Endothelial cell (in vitro differentiated cells): Measurements from ENCODE around the gene KRT36. TPM values are rescaled to one million over a fixed set of nuclear protein-coding genes. Genes with fewer than 3 reads are reported as not detected.

Experiments
- DNase-seq: peaks from one replicate; pipeline ENCODE4 v3.0.0; 2021; ENCODE audit warnings: low spot score
- H3K27ac Mint-ChIP-seq: one replicate; pipeline ENCODE4 v1.8.0; 2021; ENCODE audit warnings: mixed read lengths, inconsistent platforms; ENCODE audit not compliant: unreplicated experiment
- H3K27me3 Mint-ChIP-seq: one replicate; pipeline ENCODE4 v1.8.0; 2021; ENCODE audit warnings: mild to moderate bottlenecking, moderate library complexity, mixed read lengths, inconsistent platforms; ENCODE audit not compliant: unreplicated experiment
- H3K36me3 Mint-ChIP-seq: one replicate; pipeline ENCODE4 v1.8.0; 2021; ENCODE audit warnings: mild to moderate bottlenecking, low read depth, mixed read lengths, inconsistent platforms; ENCODE audit not compliant: unreplicated experiment
- H3K4me1 Mint-ChIP-seq: one replicate; pipeline ENCODE4 v1.8.0; 2021; ENCODE audit warnings: mild to moderate bottlenecking, mixed read lengths, inconsistent platforms; ENCODE audit not compliant: unreplicated experiment
- H3K4me3 Mint-ChIP-seq: one replicate; pipeline ENCODE4 v1.8.0; 2021; ENCODE audit warnings: mild to moderate bottlenecking, mixed read lengths, inconsistent platforms; ENCODE audit not compliant: unreplicated experiment
- H3K9me3 Mint-ChIP-seq: one replicate; pipeline ENCODE4 v1.8.0; 2021; ENCODE audit warnings: mixed read lengths, inconsistent platforms; ENCODE audit not compliant: unreplicated experiment
- total RNA-seq: library from RNA; stranded (reverse); fragmentation: NEBNext Ultra II Directional; extraction: Animal tissue kit (Norgen Biotek cat#: 25700); gene quantifications from one replicate; pipeline ENCODE4 v1.2.1, GENCODE V29; 2021; ENCODE audit not compliant: unreplicated experiment
- TF ChIP-seq, protein P1 (sequence below): fragments of 200-600 bp; sonication (generic); IDR thresholded peaks from one replicate; pipeline ENCODE4 v1.5.0; 2021; ENCODE audit warnings: antibody characterized with exemption; ENCODE audit not compliant: unreplicated experiment

The KRT36 gene
- total RNA-seq, 1 donor from 2014 or later, result not detected

DNA sequence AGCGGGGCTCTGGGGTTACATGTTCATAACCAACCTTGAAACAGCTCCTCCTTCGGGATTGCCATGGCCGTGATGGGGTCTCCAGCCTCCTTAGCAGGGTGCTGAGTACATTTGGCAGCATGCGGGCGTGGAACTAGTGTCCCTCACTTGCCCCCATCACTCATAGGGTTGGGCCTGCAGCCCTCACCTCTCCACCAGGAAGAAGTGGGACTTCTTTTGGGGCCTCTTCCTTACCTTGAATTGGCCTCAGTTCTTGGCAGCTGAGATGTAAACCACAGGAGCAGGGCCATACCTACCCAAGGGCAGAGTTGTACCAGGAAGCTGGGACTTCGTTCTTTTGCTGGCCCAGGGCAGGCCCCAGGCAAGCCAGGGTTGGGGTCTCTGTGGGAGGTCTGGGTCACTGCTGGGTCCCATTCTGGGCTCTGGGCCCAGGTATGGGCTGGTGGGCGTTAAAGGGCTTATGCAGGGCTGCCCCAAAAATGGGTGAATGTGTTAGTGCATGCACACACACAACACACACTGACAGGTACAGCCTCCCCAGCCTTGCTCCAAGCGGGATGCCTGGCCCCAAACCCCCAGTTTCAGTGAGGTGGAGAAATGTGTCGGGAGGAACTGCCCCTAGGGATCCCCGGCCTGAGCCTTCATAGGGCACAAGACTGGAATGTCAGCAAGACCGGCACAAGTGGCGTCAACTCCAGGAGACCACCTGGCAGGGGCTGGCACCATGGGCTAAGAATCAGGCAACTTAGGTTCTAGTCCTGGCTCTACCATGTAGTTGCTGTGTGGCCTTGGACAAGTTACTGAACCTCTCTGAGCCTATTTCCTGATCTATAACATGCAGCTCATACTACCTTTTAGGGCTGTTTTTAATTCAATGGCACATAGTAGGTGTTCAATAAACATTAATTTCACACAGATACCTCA, 32.9 kb upstream of the KRT36 start:
- Mint-ChIP-seq H3K4me3 (no peak overlapping the region), H3K27me3 (peaks cover 3% of the 10 kb centered on the region), H3K9me3 (no peaks in the 10 kb centered on the region), H3K27ac (no peak overlapping the region), H3K4me1 (no peaks in the 10 kb centered on the region), H3K36me3 (no peaks in the 10 kb centered on the region)
- TF ChIP-seq, protein P1, sequence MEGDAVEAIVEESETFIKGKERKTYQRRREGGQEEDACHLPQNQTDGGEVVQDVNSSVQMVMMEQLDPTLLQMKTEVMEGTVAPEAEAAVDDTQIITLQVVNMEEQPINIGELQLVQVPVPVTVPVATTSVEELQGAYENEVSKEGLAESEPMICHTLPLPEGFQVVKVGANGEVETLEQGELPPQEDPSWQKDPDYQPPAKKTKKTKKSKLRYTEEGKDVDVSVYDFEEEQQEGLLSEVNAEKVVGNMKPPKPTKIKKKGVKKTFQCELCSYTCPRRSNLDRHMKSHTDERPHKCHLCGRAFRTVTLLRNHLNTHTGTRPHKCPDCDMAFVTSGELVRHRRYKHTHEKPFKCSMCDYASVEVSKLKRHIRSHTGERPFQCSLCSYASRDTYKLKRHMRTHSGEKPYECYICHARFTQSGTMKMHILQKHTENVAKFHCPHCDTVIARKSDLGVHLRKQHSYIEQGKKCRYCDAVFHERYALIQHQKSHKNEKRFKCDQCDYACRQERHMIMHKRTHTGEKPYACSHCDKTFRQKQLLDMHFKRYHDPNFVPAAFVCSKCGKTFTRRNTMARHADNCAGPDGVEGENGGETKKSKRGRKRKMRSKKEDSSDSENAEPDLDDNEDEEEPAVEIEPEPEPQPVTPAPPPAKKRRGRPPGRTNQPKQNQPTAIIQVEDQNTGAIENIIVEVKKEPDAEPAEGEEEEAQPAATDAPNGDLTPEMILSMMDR, result no peak
- no peak for DNase-seq

DNA sequence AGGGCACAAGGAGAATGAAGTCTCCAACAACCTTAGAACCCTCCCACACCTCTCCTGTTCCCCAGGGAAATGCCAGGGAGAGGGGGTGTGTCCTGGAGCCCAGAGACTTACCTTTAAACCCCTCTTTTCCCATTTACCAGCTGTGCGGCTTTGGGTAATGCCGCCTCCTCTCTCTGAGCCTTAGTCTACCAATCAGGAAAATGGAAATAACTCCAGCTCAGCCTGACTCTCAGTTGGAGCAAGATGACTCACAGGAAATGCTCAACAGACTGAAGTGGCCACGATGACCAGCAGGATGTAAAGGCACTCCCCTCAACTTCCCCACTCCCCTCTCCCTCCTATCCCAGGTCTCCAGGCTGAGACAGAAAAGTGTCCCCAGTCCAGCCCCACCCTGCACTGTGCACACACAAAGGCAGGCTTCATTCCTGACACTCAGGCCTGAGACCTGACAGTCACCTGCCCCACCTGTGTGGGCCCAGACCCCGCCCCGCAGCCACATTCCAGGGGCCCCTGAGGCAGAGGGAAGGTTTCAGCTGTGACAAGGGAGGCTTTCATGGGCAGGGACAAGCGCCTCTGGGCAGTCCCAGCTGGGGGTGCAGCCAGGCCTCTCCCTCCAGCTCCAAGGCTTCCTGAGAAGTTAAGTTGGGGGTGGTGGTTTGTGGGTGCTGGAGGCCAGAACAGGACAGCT, 32.0 kb upstream of the KRT36 start:
- Mint-ChIP-seq H3K36me3 (no peaks in the 10 kb centered on the region), H3K9me3 (no peaks in the 10 kb centered on the region), H3K4me1 (no peaks in the 10 kb centered on the region), H3K27ac (no peak overlapping the region), H3K4me3 (no peak overlapping the region), H3K27me3 (no peaks in the 10 kb centered on the region)
- TF ChIP-seq, protein P1, result no peak
- DNase-seq, result no peak

DNA sequence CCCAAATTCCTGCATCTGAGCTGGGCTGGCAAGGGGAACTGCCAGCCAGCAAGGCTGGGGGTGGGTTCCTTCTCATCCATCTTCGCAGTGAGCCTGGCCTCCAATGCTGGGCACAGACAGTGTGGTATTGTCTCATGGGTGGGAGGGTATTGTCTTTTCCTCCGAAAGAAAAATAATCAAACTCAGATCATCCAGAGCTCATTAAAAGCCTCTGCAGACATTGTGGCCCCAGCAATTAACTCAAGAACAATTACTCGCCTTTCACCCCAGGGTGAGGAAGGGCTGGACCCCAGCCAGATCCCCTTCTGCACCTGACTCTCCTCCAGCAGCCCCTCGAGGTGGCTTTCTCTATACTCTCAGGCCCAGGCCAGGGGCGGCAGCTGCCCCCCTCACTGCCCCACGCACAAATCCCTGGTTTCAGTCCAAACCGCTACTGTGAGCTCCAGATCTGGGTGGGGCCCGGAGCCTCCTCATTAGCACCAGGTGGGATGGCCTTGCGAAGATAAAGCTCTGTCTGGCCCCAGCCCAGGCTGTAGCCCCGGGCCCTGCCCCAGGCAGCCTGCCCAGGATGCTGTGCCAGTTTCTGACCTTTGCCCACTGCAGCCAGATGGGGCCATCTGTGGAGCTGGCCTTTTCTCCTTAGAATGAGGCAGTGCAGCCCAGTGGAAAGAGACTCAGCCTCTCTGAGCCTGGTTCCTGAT, 31.3 kb upstream of the KRT36 start:
- H3K27ac Mint-ChIP-seq, result no peak overlapping the region
- H3K4me1 Mint-ChIP-seq, result no peaks in the 10 kb centered on the region
- no peaks in the 10 kb centered on the region for H3K36me3 Mint-ChIP-seq
- TF ChIP-seq, protein P1, result no peak
- H3K9me3 Mint-ChIP-seq, result no peaks in the 10 kb centered on the region
- DNase-seq, result no peak
- H3K27me3 Mint-ChIP-seq, result no peaks in the 10 kb centered on the region
- H3K4me3 Mint-ChIP-seq, result no peak overlapping the region

DNA sequence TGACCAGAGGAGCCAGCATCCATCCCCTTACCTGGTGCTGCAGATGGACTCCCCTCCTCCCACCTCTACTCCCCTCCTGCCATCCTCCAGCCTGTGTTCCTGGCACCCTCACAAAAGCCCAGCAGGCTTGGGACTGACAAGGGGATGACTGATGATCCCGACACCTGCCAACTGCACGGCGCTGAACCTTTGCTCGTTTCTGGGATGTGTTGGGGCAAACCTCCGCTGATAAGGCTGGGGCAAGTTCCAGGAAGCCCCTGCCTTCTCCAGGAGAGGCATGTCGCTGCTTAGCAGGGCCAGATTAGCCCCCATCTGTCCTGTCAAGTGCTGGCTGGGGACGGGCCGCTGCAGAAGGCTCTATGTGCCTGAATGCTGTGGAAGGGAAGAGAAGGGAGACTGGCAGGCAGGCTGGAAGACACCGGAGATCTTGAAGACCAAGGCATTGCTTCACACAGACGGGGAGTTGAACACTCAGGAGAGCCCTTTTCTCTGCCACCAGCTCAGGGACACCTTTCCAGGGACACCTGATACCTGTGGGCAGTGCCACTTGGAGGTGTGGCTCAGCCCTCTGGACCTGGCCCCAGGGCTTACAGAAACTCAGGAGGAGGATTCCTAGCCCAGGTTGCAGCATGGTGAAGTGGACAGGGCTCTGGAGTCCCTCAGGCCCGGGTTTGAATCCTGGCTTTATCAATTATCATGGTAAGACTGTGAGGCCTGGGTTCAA, 30.0 kb upstream of the KRT36 start:
- H3K4me3 Mint-ChIP-seq, result no peak overlapping the region
- no peak for DNase-seq
- H3K27me3 Mint-ChIP-seq, result no peaks in the 10 kb centered on the region
- TF ChIP-seq, protein P1, result no peak
- no peaks in the 10 kb centered on the region for H3K4me1 Mint-ChIP-seq
- no peaks in the 10 kb centered on the region for H3K9me3 Mint-ChIP-seq
- no peaks in the 10 kb centered on the region for H3K36me3 Mint-ChIP-seq
- no peak overlapping the region for H3K27ac Mint-ChIP-seq
